ENCODE results near the gene SLC22A14.
"Not testable (repeated sequence)": the region's sequence is repeated elsewhere in the genome, so short reads cannot be mapped to it uniquely, and the experiment has no call there.

SLC22A14 gene

GRCh38 chr3:38313695-38314094 is 31.6 kb downstream of the SLC22A14 start:
- no peak for DNase-seq (ENCODE audit: low spot score)

GRCh38 chr3:38314112-38314763 is 32.1 kb downstream of the SLC22A14 start:
- no peak for DNase-seq (ENCODE audit: low spot score)

- DNase-seq (ENCODE audit: low spot score) = no peak
Observed at GRCh38 chr3:38314764-38315487, 32.8 kb downstream of the SLC22A14 start.

- DNase-seq (ENCODE audit: low spot score) = no peak
Observed at GRCh38 chr3:38315488-38316230, 33.6 kb downstream of the SLC22A14 start.

- DNase-seq (ENCODE audit: low spot score) = no peak
Observed at GRCh38 chr3:38316356-38317191, 34.5 kb downstream of the SLC22A14 start.

- no peak for DNase-seq (ENCODE audit: low spot score)
Observed at GRCh38 chr3:38317192-38317759, 35.2 kb downstream of the SLC22A14 start.

- no peak for DNase-seq (ENCODE audit: low spot score)
Observed at GRCh38 chr3:38318766-38319671, 36.9 kb downstream of the SLC22A14 start.

- not testable (repeated sequence) for DNase-seq (ENCODE audit: low spot score)
Observed at GRCh38 chr3:38320638-38321037, 38.5 kb downstream of the SLC22A14 start.

- DNase-seq (ENCODE audit: low spot score) = no peak
Observed at GRCh38 chr3:38323060-38323459, 41.0 kb downstream of the SLC22A14 start.

- DNase-seq (ENCODE audit: low spot score) = no peak
Observed at GRCh38 chr3:38325256-38325655, 43.2 kb downstream of the SLC22A14 start.

GRCh38 chr3:38327335-38328009 is 45.4 kb downstream of the SLC22A14 start:
- no peak for DNase-seq (ENCODE audit: low spot score)

GRCh38 chr3:38331257-38332022 is 49.3 kb downstream of the SLC22A14 start:
- DNase-seq (ENCODE audit: low spot score) = no peak

- DNase-seq (ENCODE audit: low spot score) = no peak
Observed at GRCh38 chr3:38332201-38332600, 50.1 kb downstream of the SLC22A14 start.

- no peak for DNase-seq (ENCODE audit: low spot score)
Observed at GRCh38 chr3:38334142-38335055, 52.3 kb downstream of the SLC22A14 start.

- no peak for DNase-seq (ENCODE audit: low spot score)
Observed at GRCh38 chr3:38335263-38335662, 53.2 kb downstream of the SLC22A14 start.

GRCh38 chr3:38337703-38338102 is 55.6 kb downstream of the SLC22A14 start:
- no peak for DNase-seq (ENCODE audit: low spot score)

GRCh38 chr3:38343797-38344594 is 61.9 kb downstream of the SLC22A14 start:
- DNase-seq (ENCODE audit: low spot score) = no peak
